CD4-positive, alpha-beta T cell (primary cell): Measurements from ENCODE around the gene TRIP10. TPM values are rescaled to one million over a fixed set of nuclear protein-coding genes. Genes with fewer than 3 reads are reported as not detected.

Experiments used
- ATAC-seq: fragments of 200-7000 bp; cut with Tn5 transposase; one replicate; pipeline ENCODE4 v1.10.0; 2022; ENCODE audit warnings: mild to moderate bottlenecking; ENCODE audit not compliant: poor library complexity
- CTCF ChIA-PET: fragments of 350-600 bp; sonication (Branson Sonifier 250); formaldehyde crosslinking; loops from one replicate; lab custom pipeline; 2021; ENCODE audit warnings: antibody characterized with exemption, inconsistent platforms; lab: Charles Lee
- POLR2A ChIA-PET: fragments of 350-600 bp; sonication (Branson Sonifier 250); formaldehyde crosslinking; loops from one replicate; lab custom pipeline; 2021; ENCODE audit warnings: antibody characterized with exemption, inconsistent platforms; lab: Charles Lee
- DNase-seq, 14 experiments: peaks; one replicate each; pipeline ENCODE4 v3.0.0-alpha.2; 2013 to 2020; ENCODE audit warnings: mixed read lengths in 2 of 14
- H3K27ac ChIP-seq, 2 donors: one replicate each; pipeline versions ENCODE4 v1.5.1 to v1.7.0; 2013; ENCODE audit warnings: low read length in 2 of 2, low read depth in 1 of 2, mild to moderate bottlenecking in 1 of 2
- H3K27me3 ChIP-seq, 2 experiments: 1 replicate in 1 of 2; 2 replicates in 1 of 2; pipeline versions ENCODE4 v1.6.1 to v1.7.0; 2013; ENCODE audit warnings: low read length in 2 of 2, control low read depth in 1 of 2, mild to moderate bottlenecking in 1 of 2, moderate library complexity in 1 of 2; ENCODE audit not compliant: insufficient read depth in 2 of 2, control insufficient read depth in 1 of 2
- H3K36me3 ChIP-seq: one replicate; pipeline ENCODE4 v1.6.1; 2013; ENCODE audit warnings: low read length, control low read depth; ENCODE audit not compliant: insufficient read depth
- H3K4me1 ChIP-seq: one replicate; pipeline ENCODE4 v1.6.1; 2013; ENCODE audit warnings: low read length, control low read depth; ENCODE audit not compliant: insufficient read depth
- H3K4me3 ChIP-seq: one replicate; pipeline ENCODE4 v1.5.1; 2013; ENCODE audit warnings: mild to moderate bottlenecking, low read length, moderate library complexity
- H3K9me3 ChIP-seq, 2 experiments: 1 replicate in 1 of 2; 2 replicates in 1 of 2; pipeline versions ENCODE4 v1.6.1 to v1.7.0; 2013; ENCODE audit warnings: low read length in 2 of 2, mild to moderate bottlenecking in 2 of 2, control low read depth in 1 of 2, moderate library complexity in 1 of 2; ENCODE audit not compliant: control insufficient read depth in 1 of 2, insufficient read depth in 1 of 2
- H3K27ac Mint-ChIP-seq: one replicate; pipeline ENCODE4 v1.8.0; 2020; ENCODE audit warnings: mixed read lengths
- H3K27me3 Mint-ChIP-seq: one replicate; pipeline ENCODE4 v1.8.0; 2021; ENCODE audit warnings: mixed read lengths
- H3K36me3 Mint-ChIP-seq: one replicate; pipeline ENCODE4 v1.8.0; 2021; ENCODE audit warnings: low read depth, mixed read lengths
- H3K4me1 Mint-ChIP-seq: one replicate; pipeline ENCODE4 v1.8.0; 2021; ENCODE audit warnings: low read depth, mixed read lengths
- H3K4me3 Mint-ChIP-seq: one replicate; pipeline ENCODE4 v1.8.0; 2020; ENCODE audit warnings: mild to moderate bottlenecking, mixed read lengths
- H3K9me3 Mint-ChIP-seq: one replicate; pipeline ENCODE4 v1.8.0; 2020; ENCODE audit warnings: mixed read lengths
- CTCF ChIP-seq: fragments of 200-600 bp; IDR thresholded peaks from one replicate; pipeline ENCODE4 v1.8.0; 2022; ENCODE audit warnings: antibody characterized with exemption, mild to moderate bottlenecking
- intact Hi-C, 2 experiments: fragments of 100-400 bp; cut with DNase I in 1 of 2; cut with micrococcal nuclease in 1 of 2; formaldehyde crosslinking; loops; one replicate each; pipeline versions ENCODE4 v1.15.1 to v1.9.0; 2023 to 2025; cut with DNase I, micrococcal nuclease
- total RNA-seq, 174 experiments: library from RNA in 2 of 174; stranded (reverse) in 2 of 174; gene quantifications; one replicate each; pipeline ENCODE4 v1.2.3 and lab custom pipeline; 2021 to 2026

The TRIP10 gene
- total RNA-seq, 2 experiments from 2014 or later, result 1.6 to 1.9 TPM

- Mint-ChIP-seq H3K4me1 (peaks cover 13% of the 10 kb centered on the region), H3K9me3 (no peaks in the 10 kb centered on the region), H3K4me3 (no peak overlapping the region), H3K27ac (no peak overlapping the region), H3K36me3 (no peaks in the 10 kb centered on the region), H3K27me3 (peaks cover 31% of the 10 kb centered on the region)
- no peak for ATAC-seq
- H3K27me3 ChIP-seq, result peaks cover 13 to 21% of the 10 kb centered on the region in 2 experiments
- peaks cover 0 to 7% of the 10 kb centered on the region in 2 experiments for H3K9me3 ChIP-seq
- no peak overlapping the region for H3K4me3 ChIP-seq
- TF ChIP-seq CTCF, result no peak
- no peaks in the 10 kb centered on the region for H3K36me3 ChIP-seq
- H3K27ac ChIP-seq, result no peak overlapping the region
- POLR2A ChIA-PET, result no interaction called here
- DNase-seq, result no peak
- CTCF ChIA-PET, result no interaction called here
- intact Hi-C loops, result no loop called here
- peaks cover 8% of the 10 kb centered on the region for H3K4me1 ChIP-seq
These were observed 32.9 kb upstream of the TRIP10 start for GRCh38 chr19:6706633-6706958.

GRCh38 chr19:6707011-6707657, 32.3 kb upstream of the TRIP10 start:
- H3K4me1 ChIP-seq, result peaks cover 8% of the 10 kb centered on the region
- H3K27ac ChIP-seq, result no peak overlapping the region
- Mint-ChIP-seq H3K9me3 (no peaks in the 10 kb centered on the region), H3K27ac (no peak overlapping the region), H3K27me3 (peaks cover 34% of the 10 kb centered on the region), H3K36me3 (no peaks in the 10 kb centered on the region), H3K4me3 (no peak overlapping the region), H3K4me1 (peaks cover 13% of the 10 kb centered on the region)
- ATAC-seq (no peak), DNase-seq (no peak)
- peaks cover 13 to 21% of the 10 kb centered on the region in 2 experiments for H3K27me3 ChIP-seq
- H3K36me3 ChIP-seq, result no peaks in the 10 kb centered on the region
- POLR2A ChIA-PET, result no interaction called here
- no peak for TF ChIP-seq CTCF
- intact Hi-C loops, result no loop called here
- no peak overlapping the region for H3K4me3 ChIP-seq
- CTCF ChIA-PET, result no interaction called here
- peaks cover 0 to 7% of the 10 kb centered on the region in 2 experiments for H3K9me3 ChIP-seq

- H3K4me1 Mint-ChIP-seq, result peaks cover 13% of the 10 kb centered on the region
- intact Hi-C loops, result no loop called here
These were observed 31.8 kb upstream of the TRIP10 start for GRCh38 chr19:6707658-6708018.

More at GRCh38 chr19:6707658-6708018, 31.8 kb upstream of the TRIP10 start:
- peaks cover 13 to 21% of the 10 kb centered on the region in 2 experiments for H3K27me3 ChIP-seq
- ChIA-PET POLR2A (no interaction called here), CTCF (no interaction called here)
- H3K4me3 Mint-ChIP-seq, result no peak overlapping the region
- ATAC-seq, result no peak
- no peak for DNase-seq
- peaks cover 8% of the 10 kb centered on the region for H3K4me1 ChIP-seq
- no peaks in the 10 kb centered on the region for H3K36me3 ChIP-seq
- H3K36me3 Mint-ChIP-seq, result no peaks in the 10 kb centered on the region
- no peaks in the 10 kb centered on the region for H3K9me3 Mint-ChIP-seq
- H3K9me3 ChIP-seq, result peaks cover 0 to 7% of the 10 kb centered on the region in 2 experiments
- no peak overlapping the region for H3K4me3 ChIP-seq
- no peak overlapping the region for H3K27ac Mint-ChIP-seq
- H3K27me3 Mint-ChIP-seq, result peaks cover 34% of the 10 kb centered on the region
- no peak for TF ChIP-seq CTCF
- no peak overlapping the region for H3K27ac ChIP-seq
